ES-I3 (cell line): Measurements from ENCODE around the gene PAPPA2.
"Not testable (repeated sequence)": the region's sequence is repeated elsewhere in the genome, so short reads cannot be mapped to it uniquely, and the experiment has no call there.

Experiments used
- H3K36me3 ChIP-seq: 2 replicates; pipeline ENCODE4 v1.6.1; 2013; ENCODE audit warnings: mild to moderate bottlenecking, low read length, control low read depth, moderate library complexity; ENCODE audit not compliant: insufficient read depth
- H3K4me1 ChIP-seq: 2 replicates; pipeline ENCODE4 v1.6.1; 2013; ENCODE audit warnings: mild to moderate bottlenecking, control low read depth, low read length; ENCODE audit not compliant: insufficient read depth
- H3K9ac ChIP-seq: 2 replicates; pipeline ENCODE4 v1.6.1; 2013; ENCODE audit warnings: low read depth, mild to moderate bottlenecking, low read length, moderate library complexity
- H3K9me3 ChIP-seq: 2 replicates; pipeline ENCODE4 v1.6.1; 2013; ENCODE audit warnings: mild to moderate bottlenecking, low read length, moderate library complexity; ENCODE audit not compliant: control insufficient read depth, insufficient read depth

The PAPPA2 gene

GRCh38 chr1:176744142-176744541, 281.2 kb downstream of the PAPPA2 start:
- no peaks in the 10 kb centered on the region for H3K4me1 ChIP-seq
- no peaks in the 10 kb centered on the region for H3K9me3 ChIP-seq
- H3K9ac ChIP-seq = no peak overlapping the region
- no peaks in the 10 kb centered on the region for H3K36me3 ChIP-seq

GRCh38 chr1:176745945-176746344, 283.0 kb downstream of the PAPPA2 start:
- no peak overlapping the region for H3K9ac ChIP-seq
- no peaks in the 10 kb centered on the region for H3K4me1 ChIP-seq
- no peaks in the 10 kb centered on the region for H3K9me3 ChIP-seq
- no peaks in the 10 kb centered on the region for H3K36me3 ChIP-seq

- no peak overlapping the region for H3K9ac ChIP-seq
- no peaks in the 10 kb centered on the region for H3K4me1 ChIP-seq
- H3K9me3 ChIP-seq = no peaks in the 10 kb centered on the region
- no peaks in the 10 kb centered on the region for H3K36me3 ChIP-seq
Observed at GRCh38 chr1:176752505-176752904, 289.5 kb downstream of the PAPPA2 start.

- no peaks in the 10 kb centered on the region for H3K36me3 ChIP-seq
- no peaks in the 10 kb centered on the region for H3K4me1 ChIP-seq
- H3K9ac ChIP-seq = no peak overlapping the region
- no peaks in the 10 kb centered on the region for H3K9me3 ChIP-seq
Observed at GRCh38 chr1:176754676-176755075, 291.7 kb downstream of the PAPPA2 start.

- H3K4me1 ChIP-seq, H3K9ac ChIP-seq, H3K36me3 ChIP-seq, H3K9me3 ChIP-seq: not testable (repeated sequence)
Observed at GRCh38 chr1:176756817-176757216, 293.8 kb downstream of the PAPPA2 start.

GRCh38 chr1:176765608-176766007, 302.6 kb downstream of the PAPPA2 start:
- no peak overlapping the region for H3K9ac ChIP-seq
- H3K9me3 ChIP-seq = no peaks in the 10 kb centered on the region
- no peaks in the 10 kb centered on the region for H3K36me3 ChIP-seq
- H3K4me1 ChIP-seq = no peaks in the 10 kb centered on the region

- H3K9me3 ChIP-seq = no peaks in the 10 kb centered on the region
- H3K36me3 ChIP-seq = no peaks in the 10 kb centered on the region
- H3K4me1 ChIP-seq = no peaks in the 10 kb centered on the region
- no peak overlapping the region for H3K9ac ChIP-seq
Observed at GRCh38 chr1:176766779-176767178, 303.8 kb downstream of the PAPPA2 start.

GRCh38 chr1:176767714-176768136, 304.8 kb downstream of the PAPPA2 start:
- Histone ChIP-seq H3K9me3 (no peaks in the 10 kb centered on the region), H3K9ac (no peak overlapping the region), H3K4me1 (no peaks in the 10 kb centered on the region), H3K36me3 (no peaks in the 10 kb centered on the region)

GRCh38 chr1:176768532-176768931, 305.6 kb downstream of the PAPPA2 start:
- H3K36me3 ChIP-seq = no peaks in the 10 kb centered on the region
- no peaks in the 10 kb centered on the region for H3K4me1 ChIP-seq
- no peaks in the 10 kb centered on the region for H3K9me3 ChIP-seq
- no peak overlapping the region for H3K9ac ChIP-seq

GRCh38 chr1:176770066-176770465, 307.1 kb downstream of the PAPPA2 start:
- no peaks in the 10 kb centered on the region for H3K9me3 ChIP-seq
- H3K36me3 ChIP-seq = no peaks in the 10 kb centered on the region
- no peak overlapping the region for H3K9ac ChIP-seq
- no peaks in the 10 kb centered on the region for H3K4me1 ChIP-seq

- no peaks in the 10 kb centered on the region for H3K36me3 ChIP-seq
- no peak overlapping the region for H3K9ac ChIP-seq
- H3K9me3 ChIP-seq = no peaks in the 10 kb centered on the region
Observed at GRCh38 chr1:176773038-176773437, 310.1 kb downstream of the PAPPA2 start.

GRCh38 chr1:176774224-176774623, 311.2 kb downstream of the PAPPA2 start:
- H3K9me3 ChIP-seq = no peaks in the 10 kb centered on the region

More at GRCh38 chr1:176773038-176773437, 310.1 kb downstream of the PAPPA2 start:
- H3K4me1 ChIP-seq = no peaks in the 10 kb centered on the region

GRCh38 chr1:176775378-176775777, 312.4 kb downstream of the PAPPA2 start:
- H3K9me3 ChIP-seq = no peaks in the 10 kb centered on the region
- H3K4me1 ChIP-seq = no peaks in the 10 kb centered on the region
- no peaks in the 10 kb centered on the region for H3K36me3 ChIP-seq
- H3K9ac ChIP-seq = no peak overlapping the region

More at GRCh38 chr1:176774224-176774623, 311.2 kb downstream of the PAPPA2 start:
- Histone ChIP-seq H3K9ac (no peak overlapping the region), H3K36me3 (no peaks in the 10 kb centered on the region), H3K4me1 (no peaks in the 10 kb centered on the region)

GRCh38 chr1:176775996-176776395, 313.0 kb downstream of the PAPPA2 start:
- H3K9me3 ChIP-seq = no peaks in the 10 kb centered on the region
- no peaks in the 10 kb centered on the region for H3K36me3 ChIP-seq
- H3K9ac ChIP-seq = no peak overlapping the region

GRCh38 chr1:176778056-176778455, 315.1 kb downstream of the PAPPA2 start:
- Histone ChIP-seq H3K9me3 (no peaks in the 10 kb centered on the region), H3K9ac (no peak overlapping the region), H3K4me1 (no peaks in the 10 kb centered on the region), H3K36me3 (no peaks in the 10 kb centered on the region)

More at GRCh38 chr1:176775996-176776395, 313.0 kb downstream of the PAPPA2 start:
- no peaks in the 10 kb centered on the region for H3K4me1 ChIP-seq

- Histone ChIP-seq H3K36me3 (no peaks in the 10 kb centered on the region), H3K4me1 (no peaks in the 10 kb centered on the region), H3K9me3 (no peaks in the 10 kb centered on the region), H3K9ac (no peak overlapping the region)
Observed at GRCh38 chr1:176779992-176780328, 317.0 kb downstream of the PAPPA2 start.
